MCF 10A (cell line): ENCODE results near the gene CCDC158. TPM values are rescaled to one million over a fixed set of nuclear protein-coding genes. Genes with fewer than 3 reads are reported as not detected.
A peak's percentile ranks its signal among the peaks of the same experiment; 100 is the strongest.

Experiments used
- BruUV-seq: library from RNA; stranded (reverse); fragments of 400-500 nt; replicated peaks from 2 replicates; lab custom pipeline; 2021; lab: Mats Ljungman, UMichigan
- CTCF ChIA-PET: fragments of 300-600 bp; sonication (Branson Sonifier 250); formaldehyde crosslinking; extraction: SDS; loops from one replicate; lab custom pipeline; 2021; ENCODE audit warnings: antibody characterized with exemption, inconsistent platforms; lab: Yijun Ruan, JAX
- POLR2A ChIA-PET: fragments of 300-600, 350-650 bp; sonication (Branson Sonifier 250); formaldehyde crosslinking; extraction: SDS; loops from one replicate; lab custom pipeline; 2020; ENCODE audit warnings: antibody characterized with exemption, inconsistent platforms; lab: Yijun Ruan, JAX
- DNase-seq: peaks from one replicate; pipeline ENCODE4 v3.0.0-alpha.2; 2018; ENCODE audit not compliant: unreplicated experiment
- H3K27ac Mint-ChIP-seq: one replicate; pipeline ENCODE4 v1.8.0; 2022; ENCODE audit warnings: mild to moderate bottlenecking, low read depth, mixed read lengths; ENCODE audit not compliant: unreplicated experiment
- H3K27me3 Mint-ChIP-seq: one replicate; pipeline ENCODE4 v1.8.0; 2022; ENCODE audit warnings: mixed read lengths; ENCODE audit not compliant: insufficient read depth, unreplicated experiment
- H3K36me3 Mint-ChIP-seq: one replicate; pipeline ENCODE4 v1.8.0; 2022; ENCODE audit warnings: mild to moderate bottlenecking, moderate library complexity, mixed read lengths; ENCODE audit not compliant: insufficient read depth, unreplicated experiment
- H3K4me1 Mint-ChIP-seq: one replicate; pipeline ENCODE4 v1.8.0; 2022; ENCODE audit warnings: mixed read lengths; ENCODE audit not compliant: insufficient read depth, unreplicated experiment
- H3K4me3 Mint-ChIP-seq: one replicate; pipeline ENCODE4 v1.8.0; 2022; ENCODE audit warnings: mild to moderate bottlenecking, moderate library complexity, mixed read lengths; ENCODE audit not compliant: unreplicated experiment
- H3K9me3 Mint-ChIP-seq: one replicate; pipeline ENCODE4 v1.8.0; 2022; ENCODE audit warnings: mixed read lengths; ENCODE audit not compliant: unreplicated experiment
- CTCF ChIP-seq: fragments of 200-600 bp; IDR thresholded peaks from one replicate; pipeline ENCODE4 v1.8.0; 2022; ENCODE audit warnings: antibody characterized with exemption, mild to moderate bottlenecking; ENCODE audit not compliant: unreplicated experiment
- intact Hi-C: fragments of 100-400 bp; cut with micrococcal nuclease; formaldehyde crosslinking; loops from 2 replicates; pipeline ENCODE4 v1.14.1; 2022
- total RNA-seq: library from RNA; stranded (reverse); gene quantifications from 2 replicates; pipeline ENCODE4 v1.2.3, GENCODE V29; 2022

CCDC158 gene
- total RNA-seq, 1 experiment from 2014 or later, result not detected

GRCh38 chr4:76385974-76386373 lies 35.0 kb downstream of the CCDC158 start:
- TF ChIP-seq CTCF, result no peak
- Mint-ChIP-seq H3K27me3 (no peaks in the 10 kb centered on the region), H3K36me3 (no peaks in the 10 kb centered on the region), H3K4me1 (peaks cover 14% of the 10 kb centered on the region), H3K9me3 (peaks cover 35% of the 10 kb centered on the region), H3K27ac (peak overlapping the region; percentile 77), H3K4me3 (no peak overlapping the region)
- ChIA-PET POLR2A (interaction anchor here (4.1 kb wide), 1 partner anchor 80 kb away, joined by 28 read pairs; the partner anchor contains the start of gene STBD1), CTCF (interaction anchor here (1.7 kb wide), 1 partner anchor 8 kb away, joined by 6 read pairs; no protein-coding TSS in a partner anchor)
- no peak for DNase-seq
- intact Hi-C loops, result no loop called here
- BruUV-seq, result no TSS peak

- TF ChIP-seq CTCF, result no peak
- Mint-ChIP-seq H3K27ac (peak overlapping the region; percentile 81), H3K4me1 (peaks cover 11% of the 10 kb centered on the region), H3K27me3 (no peaks in the 10 kb centered on the region), H3K4me3 (no peak overlapping the region), H3K9me3 (peaks cover 28% of the 10 kb centered on the region), H3K36me3 (no peaks in the 10 kb centered on the region)
- BruUV-seq, result no TSS peak
- DNase-seq, result peak; percentile 71
- ChIA-PET POLR2A (interaction anchor here (0.6 to 2.1 kb wide), 15 partner anchors 10 to 660 kb away, joined by 3 to 15 read pairs (median 4); partner anchors contain the start of genes CCDC158, NUP54, SHROOM3 and STBD1), CTCF (interaction anchor here (0.5 to 1.4 kb wide), 5 partner anchors 77 to 857 kb away, joined by 3 to 6 read pairs (median 3); no protein-coding TSS in a partner anchor)
- intact Hi-C loops, result no loop called here
Observed at GRCh38 chr4:76384052-76384451, 36.9 kb downstream of the CCDC158 start.

- H3K9me3 Mint-ChIP-seq, result peaks cover 23% of the 10 kb centered on the region
- TF ChIP-seq CTCF, result no peak
- intact Hi-C loops, result no loop called here
- H3K4me3 Mint-ChIP-seq, result no peak overlapping the region
- H3K27ac Mint-ChIP-seq, result no peak overlapping the region
- H3K36me3 Mint-ChIP-seq, result no peaks in the 10 kb centered on the region
- H3K4me1 Mint-ChIP-seq, result peaks cover under 1% of the 10 kb centered on the region
- POLR2A ChIA-PET, result interaction anchor here (0.9 to 2.1 kb wide), 5 partner anchors 9 to 234 kb away, joined by 3 to 15 read pairs (median 6); partner anchors contain the start of genes NUP54 and STBD1
- no peak for DNase-seq
- CTCF ChIA-PET, result interaction anchor here (0.6 to 1.4 kb wide), 3 partner anchors 66 to 203 kb away, joined by 3 to 5 read pairs (median 3); no protein-coding TSS in a partner anchor
- BruUV-seq, result no TSS peak
- no peaks in the 10 kb centered on the region for H3K27me3 Mint-ChIP-seq
Observed at GRCh38 chr4:76383001-76383400, 37.9 kb downstream of the CCDC158 start.

- Mint-ChIP-seq H3K4me1 (peaks cover 10% of the 10 kb centered on the region), H3K27me3 (no peaks in the 10 kb centered on the region), H3K27ac (no peak overlapping the region), H3K4me3 (no peak overlapping the region), H3K36me3 (no peaks in the 10 kb centered on the region), H3K9me3 (peaks cover 23% of the 10 kb centered on the region)
- BruUV-seq, result no TSS peak
- ChIA-PET CTCF (interaction anchor here (0.6 to 1.5 kb wide), 2 partner anchors 13 to 203 kb away, joined by 3 to 4 read pairs; no protein-coding TSS in a partner anchor), POLR2A (no interaction called here)
- DNase-seq, result no peak
- intact Hi-C loops, result no loop called here
- no peak for TF ChIP-seq CTCF
Observed at GRCh38 chr4:76381986-76382385, 39.0 kb downstream of the CCDC158 start.
